K562 (cell line): Measurements from ENCODE around the gene RAI14. TPM values are rescaled to one million over a fixed set of nuclear protein-coding genes. Genes with fewer than 3 reads are reported as not detected.

Experiments used
- ATAC-seq: fragments of 200-7000 bp; cut with Tn5 transposase; 3 replicates; pipeline ENCODE4 v1.9.1; 2020; ENCODE audit warnings: moderate library complexity
- BruUV-seq: library from RNA; stranded (reverse); fragments of 400-500 nt; replicated peaks from 2 replicates; lab custom pipeline; 2021; lab: Mats Ljungman, UMichigan
- CTCF ChIA-PET: fragments of 300-600 bp; formaldehyde crosslinking; extraction: SDS; loops from one replicate; lab custom pipeline; 2021; ENCODE audit warnings: low intra/inter-chr PET ratio; lab: Yijun Ruan, JAX
- POLR2A ChIA-PET: fragments of 300-600, 350-650 bp; sonication (Branson Sonifier 250); formaldehyde crosslinking; extraction: SDS; loops from one replicate; lab custom pipeline; 2021; ENCODE audit warnings: antibody characterized with exemption, inconsistent platforms; lab: Yijun Ruan, JAX
- DNase-seq, 4 experiments: peaks; one replicate each; pipeline versions ENCODE4 v3.0.0 to v3.0.0-alpha.2; 2011 to 2018; ENCODE audit warnings: low spot score in 3 of 4, mixed read lengths in 3 of 4; ENCODE audit errors: extremely low read depth in 1 of 4
- FAIRE-seq: peaks from 2 replicates; lab custom pipeline; 2011; peaks lifted over from hg19 to GRCh38; lab: Jason Lieb, UNC
- H2AFZ ChIP-seq: 2 replicates; pipeline ENCODE4 v1.6.0; 2011; ENCODE audit warnings: low read depth, low read length, control low read depth, inconsistent platforms
- H3K27ac ChIP-seq: fragments of 200-600 bp; 3 replicates; pipeline ENCODE4 v1.8.0; 2011; ENCODE audit warnings: low read depth, mild to moderate bottlenecking, control low read depth, inconsistent platforms, low read length, moderate library complexity, mixed read lengths; ENCODE audit errors: extremely low read depth
- H3K27me3 ChIP-seq, 2 experiments: fragments of 300-600 bp in 1 of 2; 2 replicates in 1 of 2; 3 replicates in 1 of 2; pipeline versions ENCODE4 v1.6.0 to v1.8.0; 2011; ENCODE audit warnings: inconsistent platforms in 2 of 2, low read length in 2 of 2, mild to moderate bottlenecking in 1 of 2, mixed read lengths in 1 of 2, moderate library complexity in 1 of 2; ENCODE audit not compliant: control insufficient read depth in 2 of 2, insufficient read depth in 2 of 2
- H3K36me3 ChIP-seq: fragments of 300-600 bp; 3 replicates; pipeline ENCODE4 v1.8.0; 2011; ENCODE audit warnings: mild to moderate bottlenecking, low read length, inconsistent platforms; ENCODE audit not compliant: control insufficient read depth, insufficient read depth
- H3K4me1 ChIP-seq, 2 experiments: fragments of 200-600 bp in 1 of 2; replicated peaks in 1 of 2; 2 replicates in 1 of 2; 3 replicates in 1 of 2; pipeline versions ENCODE4 v1.5.1 to v1.8.0; 2011; ENCODE audit warnings: inconsistent platforms in 2 of 2, low read length in 2 of 2, mild to moderate bottlenecking in 1 of 2, mixed read lengths in 1 of 2, moderate library complexity in 1 of 2; ENCODE audit not compliant: control insufficient read depth in 2 of 2, insufficient read depth in 2 of 2
- H3K4me2 ChIP-seq: 2 replicates; pipeline ENCODE4 v1.6.1; 2011; ENCODE audit warnings: low read length, control low read depth, inconsistent platforms, mixed read lengths; ENCODE audit not compliant: insufficient read depth
- H3K4me3 ChIP-seq: fragments of 200-600 bp; sonication (generic), shearing (Covaris generic); 2 replicates; pipeline ENCODE4 v1.5.1; 2016; ENCODE audit warnings: control low read depth, inconsistent platforms
- H3K79me2 ChIP-seq: fragments of 200-600 bp; 3 replicates; pipeline ENCODE4 v1.8.0; 2011; ENCODE audit warnings: low read length, inconsistent platforms; ENCODE audit not compliant: control insufficient read depth, insufficient read depth
- H3K9ac ChIP-seq, 2 experiments: 2 replicates each; pipeline versions ENCODE4 v1.6.0 to v1.6.1; 2011; ENCODE audit warnings: low read depth in 2 of 2, low read length in 2 of 2, control low read depth in 1 of 2, inconsistent platforms in 1 of 2, mild to moderate bottlenecking in 1 of 2, mixed read lengths in 1 of 2; ENCODE audit not compliant: insufficient read depth in 1 of 2
- H3K9me1 ChIP-seq: one replicate; pipeline ENCODE4 v1.6.0; 2011; ENCODE audit warnings: inconsistent platforms, mild to moderate bottlenecking, low read length, moderate library complexity; ENCODE audit not compliant: control insufficient read depth, insufficient read depth
- H3K9me3 ChIP-seq: replicated peaks from 2 replicates; pipeline ENCODE4 v1.5.1; 2011; ENCODE audit warnings: low read depth, low read length, inconsistent platforms; ENCODE audit not compliant: control insufficient read depth, insufficient read depth
- H4K20me1 ChIP-seq: replicated peaks from 2 replicates; pipeline ENCODE4 v1.6.1; 2011; ENCODE audit warnings: low read length, inconsistent platforms, mixed read lengths; ENCODE audit not compliant: control insufficient read depth, insufficient read depth
- CHCHD3 ChIP-seq: fragments of 250-450 bp; sonication (Bioruptor Pico); IDR thresholded peaks from 2 replicates; pipeline ENCODE4 v2.1.2; 2022; ENCODE audit warnings: mild to moderate bottlenecking
- HCFC1 ChIP-seq: IDR thresholded peaks from 2 replicates; pipeline ENCODE4 v1.6.1; 2012; ENCODE audit warnings: low read depth, low read length, improper control_type of control experiment
- MBD2 ChIP-seq: sonication (generic); IDR thresholded peaks from 2 replicates; pipeline ENCODE4 v1.6.1; 2016; ENCODE audit warnings: low read depth, borderline replicate concordance
- MCM3 ChIP-seq: fragments of 450-650 bp; IDR thresholded peaks from 2 replicates; pipeline ENCODE4 v1.6.1; 2016
- NELFE ChIP-seq: IDR thresholded peaks from 2 replicates; pipeline ENCODE4 v1.6.1; 2011; ENCODE audit warnings: mild to moderate bottlenecking; ENCODE audit not compliant: insufficient read depth, insufficient read length
- PTTG1 ChIP-seq: fragments of 450-650 bp; IDR thresholded peaks from 2 replicates; pipeline ENCODE4 v1.6.1; 2016; ENCODE audit warnings: low read depth, mild to moderate bottlenecking, missing genetic modification characterization, missing compliant biosample characterization
- RBM25 ChIP-seq: fragments of 200-400 bp; formaldehyde crosslinking; IDR thresholded peaks from 2 replicates; pipeline ENCODE4 v1.6.1; 2018; ENCODE audit warnings: low read length, low read depth, moderate library complexity; ENCODE audit not compliant: severe bottlenecking
- TAF15 ChIP-seq: fragments of 200-400 bp; formaldehyde crosslinking; IDR thresholded peaks from 2 replicates; pipeline ENCODE4 v1.6.1; 2017; ENCODE audit warnings: mild to moderate bottlenecking, low read depth, low read length, moderate library complexity
- TFAM ChIP-seq: fragments of 250-450 bp; sonication (Bioruptor Pico); conservative IDR thresholded peaks from 2 replicates; pipeline ENCODE4 v1.5.0; 2021; ENCODE audit warnings: mild to moderate bottlenecking, moderate library complexity
- ZBED1 ChIP-seq: IDR thresholded peaks from 2 replicates; pipeline ENCODE4 v1.6.1; 2014
- ZFX ChIP-seq: sonication (generic); formaldehyde crosslinking; IDR thresholded peaks from 2 replicates; pipeline ENCODE4 v1.8.0; 2022; ENCODE audit warnings: mild to moderate bottlenecking, missing genetic modification reagents, moderate library complexity
- ZNF175 ChIP-seq: fragments of 200-800 bp; sonication (Bioruptor generic); IDR thresholded peaks from 2 replicates; pipeline ENCODE4 v1.6.1; 2016; ENCODE audit warnings: low read depth, mild to moderate bottlenecking, missing genetic modification characterization, missing compliant biosample characterization
- ZNF239 ChIP-seq: fragments of 250-450 bp; sonication (Bioruptor Pico); IDR thresholded peaks from 2 replicates; pipeline ENCODE4 v1.4.0; 2020; ENCODE audit warnings: mild to moderate bottlenecking
- ZNF263 ChIP-seq: sonication (generic); formaldehyde crosslinking; IDR thresholded peaks from 2 replicates; pipeline ENCODE4 v1.8.0; 2022; ENCODE audit warnings: mild to moderate bottlenecking, missing genetic modification reagents, borderline replicate concordance
- WGBS: fragments of 100-300 bp; shearing (Covaris generic); methylation state at CpG from one replicate; pipeline ENCODE4 v1.1.6; 2016; ENCODE audit warnings: low coverage, mixed read lengths; ENCODE audit not compliant: insufficient coverage; ENCODE audit errors: missing lambda C conversion rate; 5-methylcytosine and 5-hydroxymethylcytosine counted together
- in situ Hi-C: fragments of 300-500 bp; cut with MboI; formaldehyde crosslinking; loops from 4 replicates; pipeline ENCODE4 v1.15.0; 2018; ENCODE audit warnings: inconsistent platforms, mixed read lengths
- intact Hi-C: fragments of 100-400 bp; cut with micrococcal nuclease; formaldehyde crosslinking; loops from 2 replicates; pipeline ENCODE4 v1.14.2; 2022
- polyA plus RNA-seq, 8 experiments: library from polyadenylated mRNA; depleted of rRNA in 4 of 8; stranded (reverse) in 5 of 8; unstranded in 3 of 8; fragments of >200 nt; fragmentation: Nextera tagmentation in 2 of 8; fragmentation: Illumina TruSeq in 1 of 8; extraction: Ambion mirVana in 2 of 8; extraction: Trizol in 1 of 8; gene quantifications; 2 replicates each; pipeline versions ENCODE4 v1.2.1 to v1.2.3, GENCODE V29; 2011 to 2014; ENCODE audit warnings: inconsistent platforms in 1 of 8, missing spikeins in 1 of 8
- total RNA-seq, 7 experiments: library from RNA; depleted of rRNA in 6 of 7; stranded (reverse); fragments of >200 nt in 6 of 7; fragmentation: Illumina TruSeq in 2 of 7; extraction: Trizol in 2 of 7; gene quantifications; 2 replicates each; pipeline versions ENCODE4 v1.2.1 to v1.2.3, GENCODE V29; 2011 to 2021; ENCODE audit warnings: low replicate concordance in 1 of 7
- TF ChIP-seq, protein P1 (sequence below): fragments of 450-650 bp; IDR thresholded peaks from 2 replicates; pipeline ENCODE4 v1.6.1; 2016; ENCODE audit warnings: mild to moderate bottlenecking
- TF ChIP-seq, protein P2 (sequence below): fragments of 450-650 bp; IDR thresholded peaks from 2 replicates; pipeline ENCODE4 v1.6.1; 2017; ENCODE audit warnings: antibody characterized with exemption
- TF ChIP-seq, protein P3 (sequence below): fragments of 450-650 bp; IDR thresholded peaks from 2 replicates; pipeline ENCODE4 v1.6.1; 2016; ENCODE audit warnings: low read depth, mild to moderate bottlenecking, moderate library complexity

Gene RAI14
- total and polyA plus RNA-seq, 9 of the 15 experiments (the other 6 are each of a cell fraction or from before 2014, with no cell fraction given): 11.3 to 82.5 (median 34.8) TPM

DNA sequence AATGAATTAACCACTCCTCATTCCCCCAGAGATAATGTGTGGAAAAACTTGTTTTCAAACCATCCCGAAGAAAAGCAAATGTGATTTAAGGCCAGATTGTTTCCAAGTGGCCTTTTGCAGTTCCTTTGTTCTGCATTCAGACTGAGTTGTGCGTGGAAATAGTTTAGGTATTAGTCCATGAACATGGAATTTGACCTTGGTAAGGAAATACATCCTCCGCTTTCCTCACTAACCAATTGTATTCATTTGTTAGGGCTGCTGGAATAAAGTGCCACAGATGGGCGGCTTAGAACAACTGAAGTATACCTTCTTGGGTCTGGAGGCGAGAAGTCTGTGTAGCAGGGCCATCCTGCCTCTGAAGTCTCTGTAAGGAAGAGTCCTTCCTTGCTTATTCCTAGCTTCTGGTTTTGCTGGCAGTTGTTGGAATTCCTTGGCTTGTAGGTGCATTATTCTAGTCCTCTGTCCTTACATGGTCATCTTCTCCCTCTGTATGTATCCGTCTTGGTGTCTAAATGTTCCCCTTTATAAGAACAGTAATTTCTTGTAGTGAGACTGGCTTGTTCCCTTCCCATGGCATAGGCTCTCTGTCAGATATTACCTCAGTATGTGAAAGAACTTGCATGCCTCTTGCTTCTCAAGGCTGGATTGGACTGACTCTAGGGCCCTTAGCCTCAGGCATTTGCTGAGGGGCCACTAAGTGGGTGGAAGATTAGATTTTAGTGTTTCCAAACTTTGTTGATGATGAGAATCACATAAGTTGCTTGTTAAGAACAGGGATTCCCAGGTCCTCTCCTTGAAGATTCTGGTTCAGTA lies 53.9 kb downstream of the RAI14 start (continued):
- TF ChIP-seq, protein P1, sequence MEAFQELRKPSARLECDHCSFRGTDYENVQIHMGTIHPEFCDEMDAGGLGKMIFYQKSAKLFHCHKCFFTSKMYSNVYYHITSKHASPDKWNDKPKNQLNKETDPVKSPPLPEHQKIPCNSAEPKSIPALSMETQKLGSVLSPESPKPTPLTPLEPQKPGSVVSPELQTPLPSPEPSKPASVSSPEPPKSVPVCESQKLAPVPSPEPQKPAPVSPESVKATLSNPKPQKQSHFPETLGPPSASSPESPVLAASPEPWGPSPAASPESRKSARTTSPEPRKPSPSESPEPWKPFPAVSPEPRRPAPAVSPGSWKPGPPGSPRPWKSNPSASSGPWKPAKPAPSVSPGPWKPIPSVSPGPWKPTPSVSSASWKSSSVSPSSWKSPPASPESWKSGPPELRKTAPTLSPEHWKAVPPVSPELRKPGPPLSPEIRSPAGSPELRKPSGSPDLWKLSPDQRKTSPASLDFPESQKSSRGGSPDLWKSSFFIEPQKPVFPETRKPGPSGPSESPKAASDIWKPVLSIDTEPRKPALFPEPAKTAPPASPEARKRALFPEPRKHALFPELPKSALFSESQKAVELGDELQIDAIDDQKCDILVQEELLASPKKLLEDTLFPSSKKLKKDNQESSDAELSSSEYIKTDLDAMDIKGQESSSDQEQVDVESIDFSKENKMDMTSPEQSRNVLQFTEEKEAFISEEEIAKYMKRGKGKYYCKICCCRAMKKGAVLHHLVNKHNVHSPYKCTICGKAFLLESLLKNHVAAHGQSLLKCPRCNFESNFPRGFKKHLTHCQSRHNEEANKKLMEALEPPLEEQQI: no peak
- no peak for TF ChIP-seq HCFC1
- TF ChIP-seq MCM3: no peak
- TF ChIP-seq, protein P2, sequence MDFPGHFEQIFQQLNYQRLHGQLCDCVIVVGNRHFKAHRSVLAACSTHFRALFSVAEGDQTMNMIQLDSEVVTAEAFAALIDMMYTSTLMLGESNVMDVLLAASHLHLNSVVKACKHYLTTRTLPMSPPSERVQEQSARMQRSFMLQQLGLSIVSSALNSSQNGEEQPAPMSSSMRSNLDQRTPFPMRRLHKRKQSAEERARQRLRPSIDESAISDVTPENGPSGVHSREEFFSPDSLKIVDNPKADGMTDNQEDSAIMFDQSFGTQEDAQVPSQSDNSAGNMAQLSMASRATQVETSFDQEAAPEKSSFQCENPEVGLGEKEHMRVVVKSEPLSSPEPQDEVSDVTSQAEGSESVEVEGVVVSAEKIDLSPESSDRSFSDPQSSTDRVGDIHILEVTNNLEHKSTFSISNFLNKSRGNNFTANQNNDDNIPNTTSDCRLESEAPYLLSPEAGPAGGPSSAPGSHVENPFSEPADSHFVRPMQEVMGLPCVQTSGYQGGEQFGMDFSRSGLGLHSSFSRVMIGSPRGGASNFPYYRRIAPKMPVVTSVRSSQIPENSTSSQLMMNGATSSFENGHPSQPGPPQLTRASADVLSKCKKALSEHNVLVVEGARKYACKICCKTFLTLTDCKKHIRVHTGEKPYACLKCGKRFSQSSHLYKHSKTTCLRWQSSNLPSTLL: no peak

DNA sequence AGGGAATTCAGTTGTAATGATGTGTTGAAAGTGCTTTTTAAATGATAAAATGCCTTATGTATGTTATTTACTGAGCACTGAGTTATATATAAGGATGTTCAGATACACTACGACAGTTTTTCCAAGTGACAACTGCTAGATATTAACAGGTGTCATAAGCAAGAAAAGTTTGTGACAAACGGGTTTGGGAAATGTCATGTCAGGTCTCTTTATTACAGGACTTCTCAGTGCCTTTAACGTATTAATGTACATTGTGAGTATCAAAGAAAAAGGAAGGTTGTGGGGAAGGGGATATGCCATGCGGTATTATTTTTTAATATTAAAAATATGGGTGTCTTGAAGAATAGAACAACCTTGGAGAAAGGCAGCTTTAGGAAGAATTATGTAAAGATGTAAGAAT lies 56.4 kb downstream of the RAI14 start:
- Histone ChIP-seq H2AFZ (no peak overlapping the region), H3K4me3 (no peak overlapping the region), H3K4me1 (peaks cover 5 to 12% of the 10 kb centered on the region in 2 experiments; a peak in 3 of 5 replicates), H3K9me1 (peaks cover 2% of the 10 kb centered on the region), H3K36me3 (0 out of 3 replicates have a peak, but pooled peaks cover 2% of the 10 kb centered on the region), H3K9me3 (no peaks in the 10 kb centered on the region), H3K4me2 (no peak overlapping the region), H3K9ac (no peak overlapping the region), H4K20me1 (no peaks in the 10 kb centered on the region), H3K79me2 (no peaks in the 10 kb centered on the region), H3K27me3 (no peaks in the 10 kb centered on the region), H3K27ac (no peak overlapping the region)
- BruUV-seq: no TSS peak
- no peak for FAIRE-seq
- intact Hi-C loops (no loop called here), in situ Hi-C loops (no loop called here)
- CTCF ChIA-PET: no interaction called here
- POLR2A ChIA-PET: no interaction called here
- WGBS: 81% methylated on average over 4 of the region's 4 CpGs
- no peak for ATAC-seq
- no peak for DNase-seq
- TF ChIP-seq PTTG1 (no peak), RBM25 (peak; percentile 53), TFAM (CRISPR knock-in tag) (no peak), ZNF263 (CRISPR knock-in tag) (no peak), ZNF239 (CRISPR knock-in tag) (peak; percentile 91), TAF15 (no peak), MBD2 (no peak), CHCHD3 (CRISPR knock-in tag) (no peak), ZFX (CRISPR knock-in tag) (no peak), ZBED1 (no peak), ZNF175 (CRISPR knock-in tag) (no peak), NELFE (no peak)
- TF ChIP-seq, protein P3, sequence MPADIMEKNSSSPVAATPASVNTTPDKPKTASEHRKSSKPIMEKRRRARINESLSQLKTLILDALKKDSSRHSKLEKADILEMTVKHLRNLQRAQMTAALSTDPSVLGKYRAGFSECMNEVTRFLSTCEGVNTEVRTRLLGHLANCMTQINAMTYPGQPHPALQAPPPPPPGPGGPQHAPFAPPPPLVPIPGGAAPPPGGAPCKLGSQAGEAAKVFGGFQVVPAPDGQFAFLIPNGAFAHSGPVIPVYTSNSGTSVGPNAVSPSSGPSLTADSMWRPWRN: no peak
